Naive thymus-derived CD4-positive, alpha-beta T cell (primary cell): Measurements from ENCODE around the gene SPNS1. TPM values are rescaled to one million over a fixed set of nuclear protein-coding genes. Genes with fewer than 3 reads are reported as not detected.
"Not testable (repeated sequence)": the region's sequence is repeated elsewhere in the genome, so short reads cannot be mapped to it uniquely, and the experiment has no call there.

ENCODE experiments used
- ATAC-seq: fragments of 150-1000 bp; cut with Tn5 transposase; 2 replicates; pipeline ENCODE4 v1.10.0; 2021; ENCODE audit warnings: mild to moderate bottlenecking, moderate library complexity
- CTCF ChIA-PET: fragments of 350-600 bp; sonication (Branson Sonifier 250); formaldehyde crosslinking; loops from one replicate; lab custom pipeline; 2021; ENCODE audit warnings: antibody characterized with exemption; lab: Charles Lee
- POLR2A ChIA-PET: fragments of 350-600 bp; sonication (Branson Sonifier 250); formaldehyde crosslinking; loops from one replicate; lab custom pipeline; 2021; ENCODE audit warnings: antibody characterized with exemption, inconsistent platforms; lab: Charles Lee
- DNase-seq, 9 donors: peaks; one replicate each; pipeline versions ENCODE4 v3.0.0 to v3.0.0-alpha.2; 2020 to 2022; ENCODE audit warnings: mixed read lengths in 1 of 9
- H3K27ac ChIP-seq: one replicate; pipeline ENCODE4 v1.7.0; 2013; ENCODE audit warnings: mild to moderate bottlenecking, low read depth, low read length, moderate library complexity
- H3K27me3 ChIP-seq, 2 donors: one replicate each; pipeline ENCODE4 v1.7.0; 2013; ENCODE audit warnings: low read length in 2 of 2, mild to moderate bottlenecking in 2 of 2, moderate library complexity in 2 of 2; ENCODE audit not compliant: control insufficient read depth in 2 of 2, insufficient read depth in 2 of 2
- H3K36me3 ChIP-seq, 3 experiments: 1 replicate in 2 of 3; 2 replicates in 1 of 3; pipeline ENCODE4 v1.7.0; 2013; ENCODE audit warnings: low read length in 3 of 3, mild to moderate bottlenecking in 3 of 3, moderate library complexity in 1 of 3; ENCODE audit not compliant: insufficient read depth in 3 of 3, control insufficient read depth in 2 of 3
- H3K4me1 ChIP-seq, 2 donors: one replicate each; pipeline ENCODE4 v1.7.0; 2013; ENCODE audit warnings: low read length in 2 of 2, mild to moderate bottlenecking in 2 of 2, moderate library complexity in 1 of 2; ENCODE audit not compliant: control insufficient read depth in 2 of 2, insufficient read depth in 2 of 2
- H3K4me3 ChIP-seq: 2 replicates; pipeline ENCODE4 v1.7.0; 2013; ENCODE audit warnings: mild to moderate bottlenecking, low read length
- H3K9me3 ChIP-seq, 3 experiments: 1 replicate in 2 of 3; 2 replicates in 1 of 3; pipeline ENCODE4 v1.7.0; 2013; ENCODE audit warnings: low read length in 3 of 3; ENCODE audit not compliant: control insufficient read depth in 2 of 3
- H3K27ac Mint-ChIP-seq, 9 donors: one replicate each; pipeline ENCODE4 v1.8.0; 2020 to 2022; ENCODE audit warnings: mixed read lengths in 9 of 9, mild to moderate bottlenecking in 8 of 9, moderate library complexity in 5 of 9, inconsistent platforms in 2 of 9
- H3K27me3 Mint-ChIP-seq, 5 donors: one replicate each; pipeline ENCODE4 v1.8.0; 2021 to 2022; ENCODE audit warnings: mixed read lengths in 5 of 5, mild to moderate bottlenecking in 1 of 5
- H3K36me3 Mint-ChIP-seq, 5 donors: one replicate each; pipeline ENCODE4 v1.8.0; 2020 to 2022; ENCODE audit warnings: mixed read lengths in 5 of 5, mild to moderate bottlenecking in 3 of 5, inconsistent platforms in 1 of 5
- H3K4me1 Mint-ChIP-seq, 7 donors: one replicate each; pipeline ENCODE4 v1.8.0; 2020 to 2022; ENCODE audit warnings: mixed read lengths in 7 of 7, mild to moderate bottlenecking in 3 of 7, inconsistent platforms in 1 of 7
- H3K4me3 Mint-ChIP-seq, 10 donors: one replicate each; pipeline ENCODE4 v1.8.0; 2020 to 2022; ENCODE audit warnings: mild to moderate bottlenecking in 10 of 10, mixed read lengths in 10 of 10, moderate library complexity in 6 of 10, inconsistent platforms in 2 of 10
- H3K9me3 Mint-ChIP-seq, 11 donors: one replicate each; pipeline ENCODE4 v1.8.0; 2020 to 2022; ENCODE audit warnings: mixed read lengths in 11 of 11, mild to moderate bottlenecking in 4 of 11, inconsistent platforms in 1 of 11, moderate library complexity in 1 of 11
- intact Hi-C, 2 donors: fragments of 100-400 bp; cut with micrococcal nuclease; formaldehyde crosslinking; loops; one replicate each; pipeline ENCODE4 v1.15.1; 2023
- polyA plus RNA-seq, 2 donors: library from polyadenylated mRNA; unstranded; fragments of 300-500 nt; fragmentation: Illumina TruSeq; gene quantifications; one replicate each; pipeline ENCODE4 v1.2.3, GENCODE V29; 2021
- total RNA-seq, 6 experiments: library from RNA in 5 of 6; stranded (reverse) in 5 of 6; gene quantifications; 1 replicate in 5 of 6; 2 replicates in 1 of 6; pipeline ENCODE4 v1.2.3 and lab custom pipeline; 2021 to 2026

Gene SPNS1
- total and polyA plus RNA-seq, 7 experiments from 2014 or later, result 22.6 to 47.0 (median 40.4) TPM

GRCh38 chr16:28935924-28936783 lies 38.4 kb upstream of the SPNS1 start:
- Histone ChIP-seq H3K9me3 (no peaks in the 10 kb centered on the region), H3K36me3 (no peaks in the 10 kb centered on the region), H3K4me1 (peaks cover 0 to 9% of the 10 kb centered on the region in 2 donors), H3K27me3 (no peaks in the 10 kb centered on the region), H3K27ac (peak overlapping the region; percentile 51), H3K4me3 (peak overlapping the region; percentile 14)
- peaks cover 0 to 4% (median 0%) of the 10 kb centered on the region in 5 donors for H3K27me3 Mint-ChIP-seq
- H3K27ac Mint-ChIP-seq, result peak overlapping the region; percentile 17 to 87 (median 74)
- peaks cover 0 to 2% (median 0%) of the 10 kb centered on the region in 5 donors for H3K36me3 Mint-ChIP-seq
- peak overlapping the region; percentile 54 to 82 (median 78) for H3K4me3 Mint-ChIP-seq
- CTCF ChIA-PET, result interaction anchor here (1.2 to 1.7 kb wide), 2 partner anchors 9 to 61 kb away, joined by 3 to 9 read pairs; no protein-coding TSS in a partner anchor
- DNase-seq (peak; percentile 75 to 92 (median 86)), ATAC-seq (peak; percentile 100)
- peaks cover 0 to 7% (median 0%) of the 10 kb centered on the region in 11 donors for H3K9me3 Mint-ChIP-seq
- H3K4me1 Mint-ChIP-seq, result peaks cover 13 to 23% (median 19%) of the 10 kb centered on the region in 7 donors
- intact Hi-C loops, result loop anchor here (1.0 kb wide), 2 partner anchors 11 to 35 kb away; partner anchors contain the start of gene RABEP2 (in 2 of the 2)
- POLR2A ChIA-PET, result interaction anchor here (0.6 to 2.7 kb wide), 8 partner anchors 10 to 1850 kb away, joined by 3 to 14 read pairs (median 3); partner anchors contain the start of genes ATXN2L, NFATC2IP, RABEP2 and SH2B1

DNA sequence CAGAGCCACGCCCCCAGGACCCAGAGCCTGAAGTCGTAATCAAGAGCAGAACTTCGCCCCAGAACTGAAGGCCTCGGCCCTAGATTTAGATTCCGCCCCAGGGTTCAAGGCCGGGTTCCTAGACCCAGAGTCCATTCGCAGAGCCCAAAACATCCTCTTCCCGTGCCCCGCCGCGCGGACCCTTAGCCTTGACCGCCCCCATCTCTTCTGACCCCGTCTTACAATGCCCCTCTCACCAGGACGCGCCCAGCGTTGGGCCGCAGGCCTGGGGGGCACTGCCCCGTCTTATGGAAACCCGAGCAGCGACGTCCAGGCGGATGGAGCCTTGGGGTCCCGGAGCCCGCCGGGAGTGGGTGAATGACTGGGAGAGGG lies 37.8 kb upstream of the SPNS1 start:
- Histone ChIP-seq H3K27me3 (no peaks in the 10 kb centered on the region), H3K27ac (no peak overlapping the region), H3K4me1 (peaks cover 0 to 8% of the 10 kb centered on the region in 2 donors), H3K36me3 (no peaks in the 10 kb centered on the region), H3K9me3 (no peaks in the 10 kb centered on the region), H3K4me3 (peak overlapping the region; percentile 14)
- intact Hi-C loops, result loop anchor here (1.0 kb wide), 2 partner anchors 11 to 35 kb away; partner anchors contain the start of gene RABEP2 (in 2 of the 2)
- ATAC-seq, result no peak
- Mint-ChIP-seq H3K9me3 (peaks cover 0 to 7% (median 0%) of the 10 kb centered on the region in 11 donors), H3K36me3 (peaks cover 0 to 2% (median 0%) of the 10 kb centered on the region in 5 donors), H3K27ac (peak overlapping the region; percentile 17 to 87 (median 74)), H3K4me1 (peaks cover 12 to 23% (median 19%) of the 10 kb centered on the region in 7 donors), H3K27me3 (peaks cover 0 to 4% (median 0%) of the 10 kb centered on the region in 5 donors), H3K4me3 (peak overlapping the region; percentile 54 to 82 (median 78))
- ChIA-PET CTCF (interaction anchor here (0.6 to 1.7 kb wide), 3 partner anchors 8 to 62 kb away, joined by 3 to 9 read pairs (median 3); no protein-coding TSS in a partner anchor), POLR2A (interaction anchor here (0.6 to 2.7 kb wide), 6 partner anchors 10 to 114 kb away, joined by 3 to 14 read pairs (median 4); partner anchors contain the start of genes ATXN2L, NFATC2IP, RABEP2 and SH2B1)
- no peak for DNase-seq

- peaks cover 12 to 23% (median 19%) of the 10 kb centered on the region in 7 donors for H3K4me1 Mint-ChIP-seq
- H3K36me3 ChIP-seq, result no peaks in the 10 kb centered on the region
- CTCF ChIA-PET, result interaction anchor here (0.6 to 1.1 kb wide), 2 partner anchors 8 to 58 kb away, joined by 3 read pairs; no protein-coding TSS in a partner anchor
- H3K4me1 ChIP-seq, result peaks cover 0 to 8% of the 10 kb centered on the region in 2 donors
- DNase-seq (no peak), ATAC-seq (no peak)
- peaks cover 0 to 4% (median 0%) of the 10 kb centered on the region in 5 donors for H3K27me3 Mint-ChIP-seq
- peak overlapping the region in 3 of 10 donors; percentile 10 to 70 (median 25) for H3K4me3 Mint-ChIP-seq
- no peaks in the 10 kb centered on the region for H3K9me3 ChIP-seq
- intact Hi-C loops, result no loop called here
- H3K27me3 ChIP-seq, result no peaks in the 10 kb centered on the region
- peaks cover 0 to 2% (median 0%) of the 10 kb centered on the region in 5 donors for H3K36me3 Mint-ChIP-seq
- H3K4me3 ChIP-seq, result no peak overlapping the region
- H3K27ac Mint-ChIP-seq, result peak overlapping the region in 1 of 9 donors; percentile 56
- POLR2A ChIA-PET, result interaction anchor here (0.9 to 1.1 kb wide), 2 partner anchors 12 to 74 kb away, joined by 3 to 4 read pairs; partner anchors contain the start of genes RABEP2 and SH2B1
- peaks cover 0 to 7% (median 0%) of the 10 kb centered on the region in 11 donors for H3K9me3 Mint-ChIP-seq
- no peak overlapping the region for H3K27ac ChIP-seq
Measured at GRCh38 chr16:28937222-28937876, 37.2 kb upstream of the SPNS1 start.

- no peak for ATAC-seq
- peaks cover 0 to 8% of the 10 kb centered on the region in 2 donors for H3K4me1 ChIP-seq
- Mint-ChIP-seq H3K36me3 (peaks cover 0 to 2% (median 0%) of the 10 kb centered on the region in 5 donors), H3K4me3 (no peak overlapping the region), H3K9me3 (peaks cover 0 to 7% (median 0%) of the 10 kb centered on the region in 11 donors), H3K27ac (no peak overlapping the region), H3K27me3 (peaks cover 0 to 4% (median 0%) of the 10 kb centered on the region in 5 donors), H3K4me1 (peaks cover 12 to 23% (median 17%) of the 10 kb centered on the region in 7 donors)
- no peaks in the 10 kb centered on the region for H3K27me3 ChIP-seq
- H3K4me3 ChIP-seq, result no peak overlapping the region
- intact Hi-C loops, result no loop called here
- no peak overlapping the region for H3K27ac ChIP-seq
- ChIA-PET CTCF (no interaction called here), POLR2A (interaction anchor here (0.5 to 0.6 kb wide), 2 partner anchors 27 to 85 kb away, joined by 3 to 5 read pairs; no protein-coding TSS in a partner anchor)
- DNase-seq, result no peak
- no peaks in the 10 kb centered on the region for H3K9me3 ChIP-seq
- no peaks in the 10 kb centered on the region for H3K36me3 ChIP-seq
Measured at GRCh38 chr16:28938721-28939120, 35.9 kb upstream of the SPNS1 start.

GRCh38 chr16:28939825-28940224 lies 34.8 kb upstream of the SPNS1 start:
- H3K36me3 ChIP-seq, H3K9me3 Mint-ChIP-seq, H3K4me3 ChIP-seq, DNase-seq, H3K9me3 ChIP-seq, H3K4me3 Mint-ChIP-seq, H3K27ac Mint-ChIP-seq, H3K4me1 ChIP-seq, intact Hi-C loops, H3K36me3 Mint-ChIP-seq, ATAC-seq, CTCF ChIA-PET, H3K27me3 Mint-ChIP-seq, H3K27me3 ChIP-seq, H3K27ac ChIP-seq: not testable (repeated sequence)
- POLR2A ChIA-PET, result interaction anchor here (0.6 kb wide), 1 partner anchor 40 kb away, joined by 3 read pairs; no protein-coding TSS in a partner anchor
- peaks cover 10 to 23% (median 12%) of the 10 kb centered on the region in 7 donors for H3K4me1 Mint-ChIP-seq

- Histone ChIP-seq H3K27ac (no peak overlapping the region), H3K9me3 (no peaks in the 10 kb centered on the region), H3K4me1 (peaks cover 0 to 8% of the 10 kb centered on the region in 2 donors), H3K36me3 (no peaks in the 10 kb centered on the region), H3K4me3 (no peak overlapping the region), H3K27me3 (no peaks in the 10 kb centered on the region)
- Mint-ChIP-seq H3K4me3 (no peak overlapping the region), H3K36me3 (no peaks in the 10 kb centered on the region), H3K4me1 (peaks cover 7 to 19% (median 8%) of the 10 kb centered on the region in 7 donors), H3K9me3 (peaks cover 0 to 5% (median 0%) of the 10 kb centered on the region in 11 donors), H3K27ac (no peak overlapping the region), H3K27me3 (peaks cover 0 to 10% (median 0%) of the 10 kb centered on the region in 5 donors)
- ChIA-PET CTCF (interaction anchor here (1.6 kb wide), 1 partner anchor 69 kb away, joined by 3 read pairs; no protein-coding TSS in a partner anchor), POLR2A (interaction anchor here (1.1 to 1.5 kb wide), 2 partner anchors 16 to 105 kb away, joined by 4 to 5 read pairs; no protein-coding TSS in a partner anchor)
- intact Hi-C loops, result no loop called here
- DNase-seq (no peak), ATAC-seq (no peak)
Measured at GRCh38 chr16:28943281-28943680, 31.3 kb upstream of the SPNS1 start.
